Ectodermal cell (in vitro differentiated cells): Measurements from ENCODE around the gene USP44.

Experiments
- H3K27ac ChIP-seq: 2 replicates; pipeline ENCODE4 v1.7.0; 2013; ENCODE audit warnings: mild to moderate bottlenecking, low read depth, low read length; ENCODE audit not compliant: insufficient read depth, poor library complexity, severe bottlenecking
- H3K27me3 ChIP-seq: 2 replicates; pipeline ENCODE4 v1.7.0; 2013; ENCODE audit warnings: mild to moderate bottlenecking, low read length; ENCODE audit not compliant: insufficient read depth, control insufficient read depth, poor library complexity, severe bottlenecking
- H3K36me3 ChIP-seq: one replicate; pipeline ENCODE4 v1.7.0; 2013; ENCODE audit warnings: low read length; ENCODE audit not compliant: control insufficient read depth, insufficient read depth
- H3K4me1 ChIP-seq: one replicate; pipeline ENCODE4 v1.7.0; 2013; ENCODE audit warnings: low read length; ENCODE audit not compliant: control insufficient read depth, insufficient read depth
- H3K4me3 ChIP-seq: 2 replicates; pipeline ENCODE4 v1.7.0; 2013; ENCODE audit warnings: low read depth, low read length, control low read depth; ENCODE audit not compliant: insufficient read depth
- H3K9me3 ChIP-seq: 2 replicates; pipeline ENCODE4 v1.7.0; 2013; ENCODE audit warnings: mild to moderate bottlenecking, low read length, moderate library complexity; ENCODE audit not compliant: control insufficient read depth
- WGBS, 2 experiments: methylation state at CpG; one replicate each; pipeline ENCODE4 v1.1.7; 2013; ENCODE audit warnings: missing lambda C conversion rate in 2 of 2; 5-methylcytosine and 5-hydroxymethylcytosine counted together

Gene USP44

GRCh38 chr12:95548539-95549391, 2.5 kb downstream of the USP44 start:
- Histone ChIP-seq H3K27me3 (no peaks in the 10 kb centered on the region), H3K9me3 (no peaks in the 10 kb centered on the region), H3K27ac (peak overlapping the region; percentile 67), H3K4me3 (peak overlapping the region; percentile 56), H3K4me1 (peaks cover 18% of the 10 kb centered on the region), H3K36me3 (no peaks in the 10 kb centered on the region)
- 1 to 2% methylated on average over 98 of the region's 98 CpGs for WGBS, 2 experiments

- peak overlapping the region; percentile 67 for H3K27ac ChIP-seq
- H3K4me1 ChIP-seq, result peaks cover 18% of the 10 kb centered on the region
- no peaks in the 10 kb centered on the region for H3K27me3 ChIP-seq
- 0% methylated on average over 50 of the region's 50 CpGs for WGBS, 2 experiments
- no peaks in the 10 kb centered on the region for H3K9me3 ChIP-seq
- no peaks in the 10 kb centered on the region for H3K36me3 ChIP-seq
- peak overlapping the region; percentile 56 for H3K4me3 ChIP-seq
These were observed 3.2 kb downstream of the USP44 start for GRCh38 chr12:95548056-95548538.

GRCh38 chr12:95547522-95548055, 3.7 kb downstream of the USP44 start:
- H3K36me3 ChIP-seq, result no peaks in the 10 kb centered on the region
- peaks cover 18% of the 10 kb centered on the region for H3K4me1 ChIP-seq
- peak overlapping the region; percentile 67 for H3K27ac ChIP-seq
- WGBS, 2 experiments, result 0 to 1% methylated on average over 9 of the region's 9 CpGs
- no peaks in the 10 kb centered on the region for H3K27me3 ChIP-seq
- no peaks in the 10 kb centered on the region for H3K9me3 ChIP-seq
- peak overlapping the region; percentile 56 for H3K4me3 ChIP-seq

GRCh38 chr12:95546491-95546813, 4.8 kb downstream of the USP44 start:
- Histone ChIP-seq H3K9me3 (no peaks in the 10 kb centered on the region), H3K36me3 (no peaks in the 10 kb centered on the region), H3K4me3 (peak overlapping the region; percentile 56), H3K27ac (no peak overlapping the region), H3K27me3 (no peaks in the 10 kb centered on the region), H3K4me1 (peaks cover 14% of the 10 kb centered on the region)
- WGBS, 2 experiments, result 6% methylated on average over 9 of the region's 9 CpGs

- whole genome bisulfite sequencing, 2 experiments, result 20 to 24% methylated on average over 8 of the region's 8 CpGs
- Histone ChIP-seq H3K9me3 (no peaks in the 10 kb centered on the region), H3K36me3 (no peaks in the 10 kb centered on the region), H3K4me1 (peaks cover 12% of the 10 kb centered on the region), H3K27me3 (no peaks in the 10 kb centered on the region), H3K4me3 (peak overlapping the region; percentile 56), H3K27ac (peak overlapping the region; percentile 17)
These were observed 5.4 kb downstream of the USP44 start for GRCh38 chr12:95545731-95546490.

- Histone ChIP-seq H3K27ac (no peak overlapping the region), H3K9me3 (no peaks in the 10 kb centered on the region), H3K27me3 (no peaks in the 10 kb centered on the region), H3K36me3 (no peaks in the 10 kb centered on the region), H3K4me1 (peaks cover 12% of the 10 kb centered on the region), H3K4me3 (peak overlapping the region; percentile 56)
- 12 to 19% methylated on average over 3 of the region's 4 CpGs for WGBS, 2 experiments
These were observed 6.0 kb downstream of the USP44 start for GRCh38 chr12:95545303-95545702.

GRCh38 chr12:95544756-95545155, 6.5 kb downstream of the USP44 start:
- Histone ChIP-seq H3K9me3 (no peaks in the 10 kb centered on the region), H3K4me3 (no peak overlapping the region), H3K27me3 (no peaks in the 10 kb centered on the region), H3K4me1 (peaks cover 12% of the 10 kb centered on the region), H3K36me3 (no peaks in the 10 kb centered on the region), H3K27ac (no peak overlapping the region)
- 17% methylated on average over 1 of the region's 3 CpGs; no CpG with 5 or more reads in 1 of the 2 experiments for WGBS, 2 experiments

GRCh38 chr12:95543305-95543704, 8.0 kb downstream of the USP44 start:
- Histone ChIP-seq H3K9me3 (no peaks in the 10 kb centered on the region), H3K27ac (no peak overlapping the region), H3K36me3 (no peaks in the 10 kb centered on the region), H3K4me1 (peaks cover 12% of the 10 kb centered on the region), H3K4me3 (no peak overlapping the region), H3K27me3 (no peaks in the 10 kb centered on the region)
- WGBS, 2 experiments, result 90 to 92% methylated on average over 7 of the region's 7 CpGs

GRCh38 chr12:95541436-95541835, 9.8 kb downstream of the USP44 start:
- H3K9me3 ChIP-seq, result no peaks in the 10 kb centered on the region
- H3K27ac ChIP-seq, result no peak overlapping the region
- H3K27me3 ChIP-seq, result no peaks in the 10 kb centered on the region
- 96 to 98% methylated on average over 7 of the region's 7 CpGs for WGBS, 2 experiments
- peaks cover 11% of the 10 kb centered on the region for H3K4me1 ChIP-seq
- no peak overlapping the region for H3K4me3 ChIP-seq
- H3K36me3 ChIP-seq, result no peaks in the 10 kb centered on the region

GRCh38 chr12:95538656-95539055, 12.6 kb downstream of the USP44 start:
- WGBS, 2 experiments, result 22 to 31% methylated on average over 2 of the region's 5 CpGs
- Histone ChIP-seq H3K4me3 (no peak overlapping the region), H3K27me3 (no peaks in the 10 kb centered on the region), H3K27ac (peak overlapping the region; percentile 11), H3K9me3 (no peaks in the 10 kb centered on the region), H3K4me1 (no peaks in the 10 kb centered on the region), H3K36me3 (peaks cover 5% of the 10 kb centered on the region)
